Mesothelial cell of epicardium (in vitro differentiated cells): ENCODE data around the gene CFAP92. TPM values are rescaled to one million over a fixed set of nuclear protein-coding genes. Genes with fewer than 3 reads are reported as not detected.

Source experiments
- DNase-seq, 2 experiments: peaks; one replicate each; pipeline ENCODE4 v3.0.0; 2021; ENCODE audit warnings: low spot score in 2 of 2; ENCODE audit not compliant: unreplicated experiment in 2 of 2
- H3K27ac Mint-ChIP-seq: 2 replicates; pipeline ENCODE4 v1.8.0; 2021; ENCODE audit warnings: mixed read lengths
- H3K27me3 Mint-ChIP-seq: 2 replicates; pipeline ENCODE4 v1.8.0; 2021; ENCODE audit warnings: low read depth, mixed read lengths
- H3K36me3 Mint-ChIP-seq: 2 replicates; pipeline ENCODE4 v1.8.0; 2021; ENCODE audit warnings: mixed read lengths
- H3K4me1 Mint-ChIP-seq: 2 replicates; pipeline ENCODE4 v1.8.0; 2021; ENCODE audit warnings: mixed read lengths
- H3K4me3 Mint-ChIP-seq: 2 replicates; pipeline ENCODE4 v1.8.0; 2021; ENCODE audit warnings: mild to moderate bottlenecking, moderate library complexity, mixed read lengths
- H3K9me3 Mint-ChIP-seq: 2 replicates; pipeline ENCODE4 v1.8.0; 2021; ENCODE audit warnings: mixed read lengths
- CTCF ChIP-seq: fragments of 200-600 bp; sonication (generic); IDR thresholded peaks from one replicate; pipeline ENCODE4 v1.5.0; 2021; ENCODE audit warnings: antibody characterized with exemption; ENCODE audit not compliant: unreplicated experiment
- total RNA-seq: library from RNA; stranded (reverse); gene quantifications from 3 replicates; pipeline ENCODE4 v1.2.1, GENCODE V29; 2021

CFAP92 gene
- total RNA-seq, 1 donor from 2014 or later = 0.76 TPM

GRCh38 chr3:129004639-129005295, 10.9 kb upstream of the CFAP92 start:
- TF ChIP-seq CTCF = no peak
- no peak for DNase-seq
- H3K27me3 Mint-ChIP-seq = peaks cover 88% of the 10 kb centered on the region
- no peak overlapping the region for H3K4me3 Mint-ChIP-seq
- H3K27ac Mint-ChIP-seq = no peak overlapping the region
- no peaks in the 10 kb centered on the region for H3K9me3 Mint-ChIP-seq
- H3K36me3 Mint-ChIP-seq = no peaks in the 10 kb centered on the region
- H3K4me1 Mint-ChIP-seq = peaks cover 6% of the 10 kb centered on the region

DNA sequence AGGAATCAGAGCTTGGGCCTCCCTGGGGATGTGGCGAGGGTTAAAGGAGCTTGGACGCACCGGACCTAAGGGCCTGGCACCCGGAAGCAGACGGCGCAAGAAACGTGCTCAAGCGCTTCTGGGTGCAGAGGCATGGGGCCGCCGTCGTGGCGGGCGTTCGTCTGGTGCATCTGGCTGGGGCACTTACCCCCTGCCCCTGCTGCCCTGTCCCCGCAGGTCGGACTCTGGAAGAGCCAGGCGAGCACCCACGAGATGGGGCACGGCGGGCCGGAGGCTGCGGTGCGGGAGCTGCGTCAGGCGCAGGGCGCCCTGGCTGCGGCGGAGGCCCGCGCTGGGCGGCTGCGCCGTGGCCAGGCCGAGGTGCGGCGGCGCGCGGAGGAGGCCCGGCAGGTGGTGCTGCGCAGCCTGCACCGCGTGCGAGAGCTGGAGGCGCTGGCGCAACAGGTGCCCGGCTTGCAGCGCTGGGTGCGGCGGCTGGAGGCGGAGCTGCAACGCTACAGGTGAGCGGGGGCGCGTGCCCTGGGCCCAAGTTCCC, 9.8 kb upstream of the CFAP92 start:
- Mint-ChIP-seq H3K4me1 (peaks cover 11% of the 10 kb centered on the region), H3K36me3 (no peaks in the 10 kb centered on the region), H3K27me3 (peaks cover 92% of the 10 kb centered on the region)

GRCh38 chr3:129002573-129003569, 9.0 kb upstream of the CFAP92 start:
- no peak for TF ChIP-seq CTCF
- no peak for DNase-seq
- Mint-ChIP-seq H3K36me3 (no peaks in the 10 kb centered on the region), H3K9me3 (no peaks in the 10 kb centered on the region), H3K27ac (no peak overlapping the region), H3K27me3 (peaks cover 92% of the 10 kb centered on the region), H3K4me1 (peaks cover 11% of the 10 kb centered on the region), H3K4me3 (peak overlapping the region; percentile 28)

More for the DNA sequence above, 9.8 kb upstream of the CFAP92 start:
- no peak for DNase-seq
- H3K27ac Mint-ChIP-seq = no peak overlapping the region
- no peak for TF ChIP-seq CTCF
- H3K9me3 Mint-ChIP-seq = no peaks in the 10 kb centered on the region
- H3K4me3 Mint-ChIP-seq = no peak overlapping the region

GRCh38 chr3:129001806-129002572, 8.1 kb upstream of the CFAP92 start:
- Mint-ChIP-seq H3K27ac (no peak overlapping the region), H3K36me3 (no peaks in the 10 kb centered on the region), H3K4me3 (peak overlapping the region; percentile 33), H3K9me3 (peaks cover 5% of the 10 kb centered on the region), H3K4me1 (peaks cover 11% of the 10 kb centered on the region), H3K27me3 (peaks cover 90% of the 10 kb centered on the region)
- DNase-seq = no peak
- TF ChIP-seq CTCF = no peak

DNA sequence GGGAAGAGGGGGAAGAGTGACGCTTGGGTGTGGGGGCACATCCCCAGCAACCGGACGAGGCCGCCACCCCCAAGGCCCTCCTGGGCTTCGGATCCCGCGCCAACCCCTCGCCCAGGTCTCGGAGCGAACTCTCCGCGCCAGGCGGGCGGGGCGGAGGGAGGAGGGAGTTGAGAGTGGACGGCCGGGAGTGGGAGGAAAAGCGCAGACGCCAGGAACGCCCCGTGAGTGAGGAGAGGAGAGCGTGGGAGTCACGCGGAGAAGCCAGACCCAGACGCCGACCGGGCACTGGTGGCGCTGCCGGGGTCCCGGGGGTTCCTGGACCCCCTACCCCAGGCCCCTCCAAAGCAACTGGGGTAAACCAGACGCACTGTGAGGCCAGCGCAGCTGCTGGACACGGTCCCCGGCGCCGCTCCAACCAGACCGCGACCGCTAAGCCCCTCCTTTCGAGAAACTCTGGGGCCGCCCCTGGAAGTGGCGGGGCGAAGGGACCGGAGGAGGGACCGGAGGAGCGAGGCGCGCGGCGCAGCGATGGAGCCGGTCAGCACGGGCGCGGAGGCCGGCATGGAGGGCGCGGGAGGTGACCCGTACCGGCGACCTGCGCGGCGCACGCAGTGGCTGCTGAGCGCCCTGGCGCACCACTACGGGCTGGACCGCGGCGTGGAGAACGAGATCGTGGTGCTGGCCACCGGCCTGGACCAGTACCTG, 7.4 kb upstream of the CFAP92 start, which contains the start of gene EFCC1:
Gene EFCC1 (plus strand): TSS at position 204 of the 705 bp plus-strand sequence. CDS start 325 bp downstream, at position 529.
- peak in 1 of 2 experiments; percentile 68 for DNase-seq
- H3K27ac Mint-ChIP-seq = no peak within 1 kb of the TSS
- no peaks in the 10 kb centered on the region for H3K36me3 Mint-ChIP-seq
- H3K4me3 Mint-ChIP-seq = peak within 1 kb of the TSS; percentile 63
- no peak for TF ChIP-seq CTCF
- H3K9me3 Mint-ChIP-seq = peaks cover 5% of the 10 kb centered on the region
- peaks cover 11% of the 10 kb centered on the region for H3K4me1 Mint-ChIP-seq
- H3K27me3 Mint-ChIP-seq = peaks cover 89% of the 10 kb centered on the region
